Ovary (tissue), 3 donors: Measurements from ENCODE around the gene THADA.

Source experiments
- EP300 ChIP-seq: sonication (generic); formaldehyde crosslinking; IDR thresholded peaks from one replicate; pipeline ENCODE4 v1.6.1; 2017; ENCODE audit warnings: antibody characterized with exemption
- POLR2A ChIP-seq: fragments of 450-650 bp; IDR thresholded peaks from one replicate; pipeline ENCODE4 v1.6.1; 2017; ENCODE audit warnings: antibody characterized with exemption, mild to moderate bottlenecking, moderate library complexity
- TF ChIP-seq, protein P1 (sequence below), 3 donors: fragments of 450-650 bp in 2 of 3; fragments of 200-600 bp in 1 of 3; IDR thresholded peaks; one replicate each; pipeline versions ENCODE4 v1.5.1 to v1.8.0; 2016 to 2022; ENCODE audit warnings: antibody characterized with exemption in 3 of 3, mild to moderate bottlenecking in 1 of 3
- donor health status: DM: no; HTN: no; CAD: no.

DNA sequence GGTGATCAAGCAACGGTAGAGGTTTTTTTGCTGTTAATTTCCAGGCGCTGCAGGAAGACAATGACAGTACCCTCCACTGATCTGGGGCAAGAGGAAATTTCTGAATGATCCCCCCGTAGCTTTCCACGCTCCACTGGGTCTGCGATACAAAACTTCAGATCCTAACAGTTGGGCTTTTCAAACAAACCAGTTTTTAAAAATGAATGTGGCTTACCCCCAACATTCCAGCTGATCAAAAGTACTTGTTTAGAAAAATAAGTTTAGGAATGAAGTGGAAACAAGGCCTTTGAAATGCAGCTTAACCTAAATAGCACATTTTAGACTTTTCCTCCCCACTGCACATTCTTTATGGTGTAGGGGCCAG lies 375.1 kb downstream of the THADA start:
- TF ChIP-seq, protein P1, sequence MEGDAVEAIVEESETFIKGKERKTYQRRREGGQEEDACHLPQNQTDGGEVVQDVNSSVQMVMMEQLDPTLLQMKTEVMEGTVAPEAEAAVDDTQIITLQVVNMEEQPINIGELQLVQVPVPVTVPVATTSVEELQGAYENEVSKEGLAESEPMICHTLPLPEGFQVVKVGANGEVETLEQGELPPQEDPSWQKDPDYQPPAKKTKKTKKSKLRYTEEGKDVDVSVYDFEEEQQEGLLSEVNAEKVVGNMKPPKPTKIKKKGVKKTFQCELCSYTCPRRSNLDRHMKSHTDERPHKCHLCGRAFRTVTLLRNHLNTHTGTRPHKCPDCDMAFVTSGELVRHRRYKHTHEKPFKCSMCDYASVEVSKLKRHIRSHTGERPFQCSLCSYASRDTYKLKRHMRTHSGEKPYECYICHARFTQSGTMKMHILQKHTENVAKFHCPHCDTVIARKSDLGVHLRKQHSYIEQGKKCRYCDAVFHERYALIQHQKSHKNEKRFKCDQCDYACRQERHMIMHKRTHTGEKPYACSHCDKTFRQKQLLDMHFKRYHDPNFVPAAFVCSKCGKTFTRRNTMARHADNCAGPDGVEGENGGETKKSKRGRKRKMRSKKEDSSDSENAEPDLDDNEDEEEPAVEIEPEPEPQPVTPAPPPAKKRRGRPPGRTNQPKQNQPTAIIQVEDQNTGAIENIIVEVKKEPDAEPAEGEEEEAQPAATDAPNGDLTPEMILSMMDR (IDR thresholded peaks at IDR 0.05): no peak
- TF ChIP-seq EP300 (no peak), POLR2A (no peak)
